Gastrocnemius medialis (tissue), 4 donors: Measurements from ENCODE around the gene COA1.

Experiments
- CTCF ChIP-seq, 5 experiments: fragments of 450-650 bp in 3 of 5; fragments of 200-600 bp in 2 of 5; sonication (generic) in 2 of 5; IDR thresholded peaks in 4 of 5; conservative IDR thresholded peaks in 1 of 5; 1 replicate in 4 of 5; 2 replicates in 1 of 5; pipeline ENCODE4 v1.5.1; 2016 to 2019; ENCODE audit warnings: antibody characterized with exemption in 5 of 5, mild to moderate bottlenecking in 3 of 5, moderate library complexity in 3 of 5
- POLR2A ChIP-seq, 2 donors: fragments of 450-650 bp; IDR thresholded peaks; one replicate each; pipeline ENCODE4 v1.6.1; 2017; ENCODE audit warnings: antibody characterized with exemption in 2 of 2, mild to moderate bottlenecking in 2 of 2, moderate library complexity in 2 of 2

- TF ChIP-seq CTCF (IDR thresholded peaks at IDR 0.05 in 4 of 5, conservative IDR thresholded peaks at IDR 0.05 in 1 of 5) (no peak), POLR2A (IDR thresholded peaks at IDR 0.05) (no peak)
Measured at GRCh38 chr7:43594020-43594419, 135.3 kb downstream of the COA1 start.
